ENCODE measurements around the gene AGBL4.

GRCh38 chr1:49824261-49824660 is 199.5 kb downstream of the AGBL4 start:
- TF ChIP-seq POLR2A (IDR thresholded peaks at IDR 0.05; ENCODE audit: low read depth, low read length) (no peak), TAF1 (IDR thresholded peaks at IDR 0.05; ENCODE audit: borderline replicate concordance, low read depth, low read length) (no peak), POLR2AphosphoS5 (IDR thresholded peaks at IDR 0.05; ENCODE audit: low read depth, low read length) (no peak)

Data from GM12892 (cell line).